H1 (cell line): ENCODE results near the gene HOXA11. TPM values are rescaled to one million over a fixed set of nuclear protein-coding genes. Genes with fewer than 3 reads are reported as not detected.

Experiments
- CTCF ChIA-PET: fragments of 300-600 bp; sonication (Branson Sonifier 250); formaldehyde crosslinking; loops from one replicate; lab custom pipeline; 2021; ENCODE audit not compliant: partially characterized antibody; lab: Charles Lee
- POLR2A ChIA-PET: fragments of 300-600 bp; sonication (Branson Sonifier 250); formaldehyde crosslinking; loops from one replicate; lab custom pipeline; 2021; ENCODE audit warnings: inconsistent platforms; ENCODE audit not compliant: partially characterized antibody; lab: Charles Lee
- DNase-seq, 2 experiments: peaks; one replicate each; pipeline versions ENCODE4 v3.0.0 to v3.0.0-alpha.2; 2010 to 2022; ENCODE audit warnings: low spot score in 2 of 2, low read depth in 1 of 2, mixed read lengths in 1 of 2
- FAIRE-seq: peaks from 2 replicates; lab custom pipeline; 2011; peaks lifted over from hg19 to GRCh38; lab: Jason Lieb, UNC
- H2AFZ ChIP-seq: 2 replicates; pipeline ENCODE4 v1.8.1; 2012; ENCODE audit warnings: low read length, inconsistent platforms
- H2AK5ac ChIP-seq: 2 replicates; pipeline ENCODE4 v1.6.1; 2013; ENCODE audit warnings: low read depth, low read length
- H2BK120ac ChIP-seq: replicated peaks from 2 replicates; pipeline ENCODE3; 2013; ENCODE audit warnings: low read depth, low read length, inconsistent platforms
- H2BK12ac ChIP-seq: 2 replicates; pipeline ENCODE4 v1.6.1; 2013; ENCODE audit warnings: low read depth, low read length
- H2BK15ac ChIP-seq: 2 replicates; pipeline ENCODE4 v1.6.1; 2013; ENCODE audit warnings: low read length
- H2BK20ac ChIP-seq: 2 replicates; pipeline ENCODE4 v1.6.1; 2013; ENCODE audit warnings: low read length
- H2BK5ac ChIP-seq: 2 replicates; pipeline ENCODE4 v1.6.1; 2013; ENCODE audit warnings: low read depth, low read length
- H3K14ac ChIP-seq: 2 replicates; pipeline ENCODE4 v1.6.1; 2013; ENCODE audit warnings: inconsistent platforms; ENCODE audit not compliant: insufficient read length
- H3K18ac ChIP-seq: 2 replicates; pipeline ENCODE4 v1.6.1; 2013; ENCODE audit warnings: low read length; ENCODE audit errors: extremely low read depth
- H3K23ac ChIP-seq: 2 replicates; pipeline ENCODE4 v1.6.1; 2013; ENCODE audit warnings: inconsistent platforms; ENCODE audit not compliant: insufficient read length
- H3K23me2 ChIP-seq: 2 replicates; pipeline ENCODE4 v1.6.1; 2013; ENCODE audit warnings: low read depth, low read length
- H3K27ac ChIP-seq: 2 replicates; pipeline ENCODE4 v1.6.1; 2011; ENCODE audit warnings: low read depth, low read length, inconsistent platforms
- H3K27me3 ChIP-seq, 4 experiments: replicated peaks in 1 of 4; 1 replicate in 1 of 4; 2 replicates in 3 of 4; pipeline versions ENCODE4 v1.6.1 to v1.8.1; 2011 to 2013; ENCODE audit warnings: low read length in 3 of 4, mild to moderate bottlenecking in 3 of 4, inconsistent platforms in 2 of 4, mixed read lengths in 2 of 4, moderate library complexity in 1 of 4; ENCODE audit not compliant: control insufficient read depth in 3 of 4, insufficient read depth in 3 of 4; ENCODE audit errors: extremely low read depth in 1 of 4
- H3K36me3 ChIP-seq, 4 experiments: 2 replicates each; pipeline versions ENCODE4 v1.6.1 to v1.8.1; 2011 to 2013; ENCODE audit warnings: mild to moderate bottlenecking in 4 of 4, low read length in 3 of 4, moderate library complexity in 2 of 4, control low read depth in 1 of 4, inconsistent platforms in 1 of 4; ENCODE audit not compliant: insufficient read depth in 4 of 4, control insufficient read depth in 2 of 4
- H3K4ac ChIP-seq: replicated peaks from 2 replicates; pipeline ENCODE3; 2013; ENCODE audit warnings: low read length, low read depth, mixed read lengths, inconsistent platforms; ENCODE audit not compliant: insufficient read length
- H3K4me1 ChIP-seq, 4 experiments: replicated peaks in 1 of 4; 1 replicate in 1 of 4; 2 replicates in 3 of 4; pipeline versions ENCODE4 v1.6.1 to v1.8.1; 2011 to 2013; ENCODE audit warnings: low read length in 3 of 4, inconsistent platforms in 2 of 4, mixed read lengths in 1 of 4; ENCODE audit not compliant: insufficient read depth in 4 of 4, control insufficient read depth in 3 of 4
- H3K4me2 ChIP-seq, 2 experiments: 2 replicates each; pipeline versions ENCODE4 v1.6.1 to v1.8.1; 2011 to 2013; ENCODE audit warnings: low read depth in 2 of 2, low read length in 2 of 2, control low read depth in 1 of 2, inconsistent platforms in 1 of 2, mild to moderate bottlenecking in 1 of 2; ENCODE audit not compliant: insufficient read depth in 1 of 2
- H3K4me3 ChIP-seq, 4 experiments: fragments of 200-600, 300-600 bp in 1 of 4; sonication (generic), shearing (Covaris generic), sonication (Bioruptor Twin) in 1 of 4; 2 replicates each; pipeline versions ENCODE4 v1.5.1 to v1.8.1; 2011 to 2016; ENCODE audit warnings: low read length in 4 of 4, low read depth in 3 of 4, control low read depth in 2 of 4, inconsistent platforms in 2 of 4, mild to moderate bottlenecking in 2 of 4, mixed read lengths in 1 of 4, moderate library complexity in 1 of 4; ENCODE audit not compliant: insufficient read depth in 2 of 4; ENCODE audit errors: extremely low read depth in 1 of 4
- H3K56ac ChIP-seq: replicated peaks from 2 replicates; pipeline ENCODE3; 2013; ENCODE audit warnings: low read depth, mild to moderate bottlenecking, mixed read lengths, low read length, inconsistent platforms; ENCODE audit not compliant: insufficient read length
- H3K79me1 ChIP-seq: 2 replicates; pipeline ENCODE4 v1.6.1; 2013; ENCODE audit warnings: low read depth, low read length, control low read depth
- H3K79me2 ChIP-seq, 2 experiments: 2 replicates each; pipeline versions ENCODE4 v1.6.1 to v1.8.1; 2012 to 2013; ENCODE audit warnings: low read length in 2 of 2, mild to moderate bottlenecking in 2 of 2, inconsistent platforms in 1 of 2; ENCODE audit not compliant: insufficient read depth in 2 of 2, control insufficient read depth in 1 of 2
- H3K9ac ChIP-seq, 4 experiments: replicated peaks in 1 of 4; 1 replicate in 1 of 4; 2 replicates in 3 of 4; pipeline versions ENCODE4 v1.6.1 to v1.8.1; 2011 to 2013; ENCODE audit warnings: low read depth in 3 of 4, low read length in 3 of 4, control low read depth in 2 of 4, mild to moderate bottlenecking in 2 of 4, moderate library complexity in 2 of 4, inconsistent platforms in 1 of 4; ENCODE audit errors: extremely low read depth in 1 of 4
- H3K9me3 ChIP-seq, 2 experiments: 2 replicates each; pipeline versions ENCODE4 v1.6.1 to v1.8.1; 2012 to 2013; ENCODE audit warnings: mild to moderate bottlenecking in 2 of 2, moderate library complexity in 2 of 2, control low read depth in 1 of 2, inconsistent platforms in 1 of 2, low read depth in 1 of 2, low read length in 1 of 2, mixed read lengths in 1 of 2; ENCODE audit not compliant: insufficient read depth in 2 of 2
- H4K20me1 ChIP-seq, 2 experiments: replicated peaks in 1 of 2; 2 replicates each; pipeline versions ENCODE3 to v1.8.1; 2011 to 2013; ENCODE audit warnings: inconsistent platforms in 2 of 2, low read length in 2 of 2, mild to moderate bottlenecking in 1 of 2; ENCODE audit not compliant: insufficient read depth in 2 of 2, control insufficient read depth in 1 of 2
- H4K5ac ChIP-seq: 2 replicates; pipeline ENCODE4 v1.6.1; 2013; ENCODE audit warnings: low read length, low read depth, mixed read lengths, inconsistent platforms; ENCODE audit not compliant: insufficient read length
- H4K8ac ChIP-seq: 2 replicates; pipeline ENCODE4 v1.8.0; 2013; ENCODE audit warnings: mild to moderate bottlenecking, moderate library complexity, low read length, inconsistent platforms; ENCODE audit not compliant: insufficient read depth; ENCODE audit errors: extremely low read depth
- H4K91ac ChIP-seq: replicated peaks from 2 replicates; pipeline ENCODE3; 2013; ENCODE audit warnings: low read length, mixed read lengths, inconsistent platforms; ENCODE audit not compliant: insufficient read length
- CBX8 ChIP-seq: fragments of 300-800, 300-1000 bp; sonication (generic); IDR thresholded peaks from 2 replicates; pipeline ENCODE4 v1.7.1; 2016; ENCODE audit warnings: low read depth, low read length, borderline replicate concordance
- HDAC2 ChIP-seq, 2 experiments: fragments of 300-600 bp in 1 of 2; sonication (generic) in 1 of 2; IDR thresholded peaks; 2 replicates each; pipeline ENCODE4 v1.6.1; 2011 to 2012; ENCODE audit warnings: low read depth in 2 of 2, low read length in 2 of 2, mild to moderate bottlenecking in 2 of 2, moderate library complexity in 2 of 2, borderline replicate concordance in 1 of 2, inconsistent platforms in 1 of 2
- JUN ChIP-seq: IDR thresholded peaks from 2 replicates; pipeline ENCODE4 v1.6.1; 2011; ENCODE audit warnings: low read depth, mild to moderate bottlenecking, improper control_type of control experiment, low read length
- NANOG ChIP-seq: IDR thresholded peaks from 2 replicates; pipeline ENCODE4 v1.6.1; 2011; ENCODE audit warnings: low read length, low read depth, mild to moderate bottlenecking, inconsistent platforms; ENCODE audit not compliant: insufficient read depth, poor library complexity, severe bottlenecking
- NRF1 ChIP-seq: IDR thresholded peaks from 2 replicates; pipeline ENCODE4 v1.6.1; 2011; ENCODE audit warnings: mild to moderate bottlenecking, low read depth, low read length, improper control_type of control experiment
- RNF2 ChIP-seq: fragments of 200-900, 300-1000 bp; sonication (generic); IDR thresholded peaks from 2 replicates; pipeline ENCODE4 v1.7.1; 2016; ENCODE audit warnings: borderline replicate concordance, low read depth, mild to moderate bottlenecking, antibody characterized with exemption, low read length; ENCODE audit not compliant: poor library complexity, severe bottlenecking; ENCODE audit errors: missing control alignments
- SIN3A ChIP-seq, 2 experiments: IDR thresholded peaks in 1 of 2; conservative IDR thresholded peaks in 1 of 2; 2 replicates each; pipeline ENCODE4 v1.6.1; 2011 to 2012; ENCODE audit warnings: low read length in 2 of 2, improper control_type of control experiment in 1 of 2, low read depth in 1 of 2, mild to moderate bottlenecking in 1 of 2
- SP2 ChIP-seq: IDR thresholded peaks from 2 replicates; pipeline ENCODE4 v1.6.1; 2012; ENCODE audit warnings: mild to moderate bottlenecking, low read length, inconsistent platforms
- SP4 ChIP-seq: IDR thresholded peaks from 2 replicates; pipeline ENCODE4 v1.6.1; 2012; ENCODE audit warnings: low read length, inconsistent platforms
- YY1 ChIP-seq: IDR thresholded peaks from 2 replicates; pipeline ENCODE4 v1.6.1; 2011; ENCODE audit warnings: low read depth, mild to moderate bottlenecking, low read length
- WGBS, 2 experiments: shearing (Covaris generic) in 1 of 2; methylation state at CpG; one replicate each; pipeline versions ENCODE4 v1.1.6 to v1.1.7; 2013 to 2015; ENCODE audit warnings: low lambda C conversion rate in 2 of 2, mixed read lengths in 2 of 2, inconsistent platforms in 1 of 2, low coverage in 1 of 2, missing lambda C conversion rate in 1 of 2; ENCODE audit not compliant: insufficient replicate concordance in 2 of 2, insufficient coverage in 1 of 2, insufficient read length in 1 of 2; ENCODE audit errors: extremely low coverage in 1 of 2, missing lambda C conversion rate in 1 of 2; 5-methylcytosine and 5-hydroxymethylcytosine counted together
- polyA plus RNA-seq, 7 experiments: library from polyadenylated mRNA; depleted of rRNA in 3 of 7; stranded (reverse) in 5 of 7; unstranded in 2 of 7; fragments of >200 nt in 5 of 7; fragments of 200-250 nt in 2 of 7; gene quantifications; 1 replicate in 5 of 7; 2 replicates in 1 of 7; 4 replicates in 1 of 7; pipeline versions ENCODE4 v1.2.1 to v1.2.3, GENCODE V29; 2011 to 2013; ENCODE audit warnings: missing spikeins in 2 of 7, mixed read lengths in 2 of 7
- total RNA-seq: library from RNA; stranded (reverse); fragmentation: NEBNext Ultra II Directional; extraction: Animal tissue kit (Norgen Biotek cat#: 25700); gene quantifications from 2 replicates; pipeline ENCODE4 v1.2.1, GENCODE V29; 2021

Gene HOXA11
- total and polyA plus RNA-seq, 2 of the 8 experiments (the other 6 are each of a cell fraction or from before 2014, with no cell fraction given), result not detected

DNA sequence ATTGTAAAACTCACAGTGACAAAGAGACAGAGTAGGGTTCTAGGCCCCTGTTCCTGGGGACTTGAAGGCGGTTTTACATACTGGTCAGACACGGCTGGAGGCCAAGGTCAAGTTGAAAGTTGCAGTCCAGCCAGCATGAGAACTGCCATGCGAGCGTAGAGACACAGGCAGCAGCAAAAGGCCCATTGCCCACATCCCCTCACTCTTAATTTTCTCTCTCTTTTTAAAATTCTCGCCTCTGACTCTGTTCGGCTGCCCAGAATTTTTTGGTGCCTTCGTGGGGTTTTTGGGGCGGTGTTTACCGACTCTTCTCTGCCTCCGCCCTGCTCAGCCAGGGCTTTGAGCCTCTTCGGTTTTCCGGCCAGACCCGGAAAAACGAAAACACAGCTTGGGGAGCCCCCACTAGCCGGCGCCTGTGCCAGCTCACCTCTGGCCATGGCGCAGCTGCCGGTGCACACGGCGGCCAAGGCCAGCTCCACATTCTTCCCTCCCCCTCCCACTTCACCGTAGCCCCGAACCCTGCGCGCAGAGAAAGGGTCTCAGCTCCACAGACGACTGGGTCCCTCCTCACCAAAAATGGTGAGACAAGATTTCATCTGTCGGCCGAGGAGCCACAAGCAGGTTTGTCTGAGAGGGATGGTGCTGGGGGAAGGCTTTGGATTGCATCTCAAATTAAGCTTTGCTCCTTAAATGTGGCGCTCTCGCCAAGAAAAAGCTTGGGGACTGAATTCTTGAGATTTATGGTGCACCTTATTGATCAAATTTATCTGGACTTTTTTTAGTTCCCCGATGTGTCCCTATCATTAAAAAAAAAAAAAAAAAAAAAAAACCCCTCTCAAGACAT, 17.2 kb upstream of the HOXA11 start:
- peaks cover 98 to 100% (median 100%) of the 10 kb centered on the region in 4 experiments for H3K27me3 ChIP-seq
- H2BK15ac ChIP-seq, result 0 out of 2 replicates have a peak overlapping the region, but pooled peaks have one; percentile 18
- no peak overlapping the region for H2AFZ ChIP-seq
- H3K79me2 ChIP-seq, result no peaks in the 10 kb centered on the region
- H3K4me1 ChIP-seq, result peaks cover 0 to 8% (median 4%) of the 10 kb centered on the region in 4 experiments; a peak in 6 of 7 replicates
- H2BK20ac ChIP-seq, result no peak overlapping the region
- H3K4me2 ChIP-seq, result peak overlapping the region in 1 of 2 experiments; percentile 48; a peak in 2 of 4 replicates
- no peaks in the 10 kb centered on the region; the same call in 1 of the 2 replicates for H3K23me2 ChIP-seq
- H3K14ac ChIP-seq, result no peak overlapping the region
- no peak overlapping the region for H2BK5ac ChIP-seq
- H3K4me3 ChIP-seq, result 0 out of 8 replicates have a peak overlapping the region, but pooled peaks of 1 of the 4 experiments have one; percentile 26
- H4K5ac ChIP-seq, result no peak overlapping the region
- H3K18ac ChIP-seq, result no peak overlapping the region; the same call in 1 of the 2 replicates
- H4K8ac ChIP-seq, result no peak overlapping the region
- WGBS, 2 experiments, result 15% methylated on average over 29 of the region's 30 CpGs; no CpG with 5 or more reads in 1 of the 2 experiments
- no peak overlapping the region for H3K56ac ChIP-seq
- POLR2A ChIA-PET, result no interaction called here
- no peak overlapping the region for H3K9ac ChIP-seq
- no peak overlapping the region for H3K23ac ChIP-seq
- H4K20me1 ChIP-seq, result peaks cover 40 to 49% of the 10 kb centered on the region in 2 experiments
- peak in 1 of 2 experiments; percentile 53 for DNase-seq
- no peaks in the 10 kb centered on the region; the same call in 1 of the 2 replicates for H3K79me1 ChIP-seq
- H2BK120ac ChIP-seq, result no peak overlapping the region
- no peak for FAIRE-seq
- peaks cover 0 to 19% (median 0%) of the 10 kb centered on the region in 4 experiments; a peak in 1 of 8 replicates for H3K36me3 ChIP-seq
- no peak overlapping the region for H3K4ac ChIP-seq
- CTCF ChIA-PET, result interaction anchor here (0.6 to 2.1 kb wide), 10 partner anchors 9 to 307 kb away, joined by 3 to 5 read pairs (median 4); partner anchors contain the start of gene HOXA11
- no peak overlapping the region for H4K91ac ChIP-seq
- H2AK5ac ChIP-seq, result no peak overlapping the region
- H2BK12ac ChIP-seq, result no peak overlapping the region; the same call in 1 of the 2 replicates
- H3K9me3 ChIP-seq, result no peaks in the 10 kb centered on the region; a peak in 1 of 4 replicates
- no peak overlapping the region for H3K27ac ChIP-seq
- TF ChIP-seq NRF1, result no peak
- peak; percentile 99 for TF ChIP-seq RNF2
- no peak for TF ChIP-seq HDAC2 (IDR thresholded peaks at IDR 0.05; ENCODE audit: borderline replicate concordance in 1 of 2, low read depth in 2 of 2, low read length in 2 of 2)
- no peak for TF ChIP-seq SP2
- peak; percentile 15; the same call in 1 of the 2 replicates for TF ChIP-seq YY1
- no peak for TF ChIP-seq JUN
- no peak for TF ChIP-seq SIN3A (conservative IDR thresholded peaks at IDR 0.05 in 1 of 2, IDR thresholded peaks at IDR 0.05 in 1 of 2; ENCODE audit: low read depth in 1 of 2, low read length in 2 of 2)
- peak; percentile 99; the same call in 1 of the 2 replicates for TF ChIP-seq CBX8
- no peak for TF ChIP-seq SP4
- TF ChIP-seq NANOG, result no peak
